Small intestine (tissue), 7 donors: ENCODE data around the gene FXYD4. TPM values are rescaled to one million over a fixed set of nuclear protein-coding genes. Genes with fewer than 3 reads are reported as not detected.
A peak's percentile ranks its signal among the peaks of the same experiment; 100 is the strongest.

Experiments
- DNase-seq, 2 donors: peaks; one replicate each; pipeline versions ENCODE4 v3.0.0 to v3.0.0-alpha.2; 2013
- FAIRE-seq: peaks from 2 replicates; lab custom pipeline; 2012; peaks lifted over from hg19 to GRCh38; lab: Jason Lieb, UNC
- H3K27ac ChIP-seq, 3 donors: one replicate each; pipeline ENCODE4 v1.5.1; 2013; ENCODE audit warnings: low read length in 2 of 3, mild to moderate bottlenecking in 2 of 3, control low read depth in 1 of 3, inconsistent platforms in 1 of 3, low read depth in 1 of 3, moderate library complexity in 1 of 3
- H3K27me3 ChIP-seq, 3 donors: one replicate each; pipeline ENCODE4 v1.6.1; 2013; ENCODE audit warnings: low read length in 3 of 3, inconsistent platforms in 1 of 3; ENCODE audit not compliant: control insufficient read depth in 3 of 3, insufficient read depth in 3 of 3
- H3K36me3 ChIP-seq, 3 donors: one replicate each; pipeline ENCODE4 v1.6.1; 2013; ENCODE audit warnings: low read length in 3 of 3, inconsistent platforms in 1 of 3, low read depth in 1 of 3, mild to moderate bottlenecking in 1 of 3, moderate library complexity in 1 of 3; ENCODE audit not compliant: control insufficient read depth in 3 of 3, insufficient read depth in 2 of 3
- H3K4me1 ChIP-seq, 3 donors: one replicate each; pipeline ENCODE4 v1.6.1; 2013; ENCODE audit warnings: low read length in 2 of 3, inconsistent platforms in 1 of 3, low read depth in 1 of 3, mild to moderate bottlenecking in 1 of 3, moderate library complexity in 1 of 3; ENCODE audit not compliant: control insufficient read depth in 3 of 3, insufficient read depth in 2 of 3
- H3K4me3 ChIP-seq, 3 donors: one replicate each; pipeline ENCODE4 v1.5.1; 2013; ENCODE audit warnings: low read length in 3 of 3, control low read depth in 1 of 3, inconsistent platforms in 1 of 3, low read depth in 1 of 3, mild to moderate bottlenecking in 1 of 3, moderate library complexity in 1 of 3
- H3K9me3 ChIP-seq, 2 donors: one replicate each; pipeline ENCODE4 v1.6.1; 2013; ENCODE audit warnings: low read depth in 1 of 2, low read length in 1 of 2; ENCODE audit not compliant: control insufficient read depth in 2 of 2, insufficient read depth in 1 of 2
- WGBS, 3 donors: extraction: QIAGEN DNeasy Blood & Tissue Kit; methylation state at CpG; one replicate each; pipeline ENCODE4 v1.1.7; 2013; 5-methylcytosine and 5-hydroxymethylcytosine counted together
- polyA plus RNA-seq, 4 donors: library from polyadenylated mRNA; stranded (reverse) in 3 of 4; unstranded in 1 of 4; fragments of 200-250 nt in 3 of 4; fragments of 120-200 nt in 1 of 4; gene quantifications; one replicate each; pipeline versions ENCODE4 v1.2.1 to v1.2.3, GENCODE V29; 2013
- donor health status: healthy with polysubstance abuse.
- donor health status: control.
- donor health status: control.
- donor health status: Bipolar disorder and iron deficiency.
- donor health status: healthy.

FXYD4 gene
- polyA plus RNA-seq, 4 donors = 0.10 TPM; not detected in 3

- FAIRE-seq (no peak), DNase-seq (peak; percentile 96 to 98)
- peak overlapping the region; percentile 64 to 77 (median 66) for H3K4me3 ChIP-seq
- H3K36me3 ChIP-seq = peaks cover 12 to 44% (median 15%) of the 10 kb centered on the region in 3 donors
- peak overlapping the region; percentile 92 to 100 (median 99) for H3K27ac ChIP-seq
- no peaks in the 10 kb centered on the region for H3K27me3 ChIP-seq
- no peaks in the 10 kb centered on the region for H3K9me3 ChIP-seq
- 0 to 1% (median 0%) methylated on average over 37 to 70 of the region's 70 CpGs for WGBS, 3 donors
- peaks cover 9 to 43% (median 31%) of the 10 kb centered on the region in 3 donors for H3K4me1 ChIP-seq
These were observed 25.6 kb downstream of the FXYD4 start for GRCh38 chr10:43396928-43397624.

GRCh38 chr10:43398939-43399319, 27.5 kb downstream of the FXYD4 start:
- no peak overlapping the region for H3K4me3 ChIP-seq
- H3K4me1 ChIP-seq = peaks cover 15 to 42% (median 39%) of the 10 kb centered on the region in 3 donors
- H3K27me3 ChIP-seq = no peaks in the 10 kb centered on the region
- DNase-seq (no peak), FAIRE-seq (no peak)
- no peaks in the 10 kb centered on the region for H3K9me3 ChIP-seq
- peak overlapping the region; percentile 88 to 93 (median 92) for H3K27ac ChIP-seq
- H3K36me3 ChIP-seq = peaks cover 4 to 35% (median 11%) of the 10 kb centered on the region in 3 donors
- 5 to 41% (median 30%) methylated on average over 2 of the region's 2 CpGs for WGBS, 3 donors

- no peak for FAIRE-seq
- Histone ChIP-seq H3K4me3 (no peak overlapping the region), H3K9me3 (no peaks in the 10 kb centered on the region), H3K27me3 (no peaks in the 10 kb centered on the region), H3K4me1 (peaks cover 13 to 42% (median 35%) of the 10 kb centered on the region in 3 donors), H3K27ac (peak overlapping the region; percentile 52 to 92 (median 69)), H3K36me3 (peaks cover 0 to 34% (median 5%) of the 10 kb centered on the region in 3 donors)
- WGBS, 3 donors = 67 to 75% (median 71%) methylated on average over 5 of the region's 5 CpGs
- peak; percentile 77 to 88 for DNase-seq
These were observed 28.2 kb downstream of the FXYD4 start for GRCh38 chr10:43399320-43400310.

- no peaks in the 10 kb centered on the region for H3K27me3 ChIP-seq
- H3K4me3 ChIP-seq = no peak overlapping the region
- H3K36me3 ChIP-seq = peaks cover 0 to 32% (median 2%) of the 10 kb centered on the region in 3 donors
- FAIRE-seq (no peak), DNase-seq (no peak)
- no peaks in the 10 kb centered on the region for H3K9me3 ChIP-seq
- H3K27ac ChIP-seq = peak overlapping the region in 2 of 3 donors; percentile 0 to 24
- H3K4me1 ChIP-seq = peaks cover 13 to 46% (median 29%) of the 10 kb centered on the region in 3 donors
- WGBS, 3 donors = 57 to 82% (median 60%) methylated on average over 2 of the region's 2 CpGs
These were observed 30.2 kb downstream of the FXYD4 start for GRCh38 chr10:43401627-43402026.

- no peaks in the 10 kb centered on the region for H3K27me3 ChIP-seq
- no peak overlapping the region for H3K27ac ChIP-seq
- peaks cover 0 to 32% (median 2%) of the 10 kb centered on the region in 3 donors for H3K36me3 ChIP-seq
- no peak overlapping the region for H3K4me3 ChIP-seq
- FAIRE-seq (no peak), DNase-seq (no peak)
- no peaks in the 10 kb centered on the region for H3K9me3 ChIP-seq
- WGBS, 3 donors = 37 to 40% (median 37%) methylated on average over 4 of the region's 4 CpGs
- peaks cover 13 to 46% (median 29%) of the 10 kb centered on the region in 3 donors for H3K4me1 ChIP-seq
These were observed 30.7 kb downstream of the FXYD4 start for GRCh38 chr10:43402176-43402575.

- Histone ChIP-seq H3K27me3 (no peaks in the 10 kb centered on the region), H3K4me3 (no peak overlapping the region), H3K4me1 (peaks cover 13 to 44% (median 27%) of the 10 kb centered on the region in 3 donors), H3K9me3 (no peaks in the 10 kb centered on the region), H3K36me3 (peaks cover 0 to 32% (median 2%) of the 10 kb centered on the region in 3 donors), H3K27ac (peak overlapping the region in 1 of 3 donors; percentile 26)
- DNase-seq (peak in 1 of 2 donors; percentile 72), FAIRE-seq (no peak)
- 36 to 62% (median 40%) methylated on average over 7 of the region's 7 CpGs for WGBS, 3 donors
These were observed 31.5 kb downstream of the FXYD4 start for GRCh38 chr10:43402880-43403452.

GRCh38 chr10:43403911-43404703, 32.7 kb downstream of the FXYD4 start:
- Histone ChIP-seq H3K9me3 (no peaks in the 10 kb centered on the region), H3K36me3 (peaks cover 0 to 27% (median 2%) of the 10 kb centered on the region in 3 donors), H3K4me3 (peak overlapping the region in 1 of 3 donors; percentile 5), H3K4me1 (peaks cover 10 to 33% (median 23%) of the 10 kb centered on the region in 3 donors), H3K27me3 (no peaks in the 10 kb centered on the region), H3K27ac (peak overlapping the region; percentile 16 to 75 (median 70))
- WGBS, 3 donors = 19 to 45% (median 23%) methylated on average over 14 of the region's 14 CpGs
- FAIRE-seq = no peak
- DNase-seq = peak in 1 of 2 donors; percentile 56
